HepG2 (cell line): Measurements from ENCODE around the gene CTDP1. TPM values are rescaled to one million over a fixed set of nuclear protein-coding genes. Genes with fewer than 3 reads are reported as not detected.

Source experiments
- ATAC-seq: fragments of 200-7000 bp; cut with Tn5 transposase; 3 replicates; pipeline ENCODE4 v1.9.1; 2020; ENCODE audit warnings: mild to moderate bottlenecking, moderate library complexity
- BruUV-seq: library from RNA; stranded (reverse); fragments of 400-500 nt; replicated peaks from 2 replicates; lab custom pipeline; 2021; lab: Mats Ljungman, UMichigan
- CTCF ChIA-PET: fragments of 300-600 bp; formaldehyde crosslinking; extraction: SDS; loops from one replicate; lab custom pipeline; 2021; ENCODE audit warnings: low total read pairs, inconsistent platforms, low intra/inter-chr PET ratio; lab: Yijun Ruan, JAX
- POLR2A ChIA-PET: fragments of 350-600 bp; sonication (Branson Sonifier 250); formaldehyde crosslinking; loops from one replicate; lab custom pipeline; 2020; ENCODE audit warnings: antibody characterized with exemption, inconsistent platforms; lab: Yijun Ruan, JAX
- DNase-seq: peaks from one replicate; pipeline ENCODE4 v3.0.0-alpha.2; 2015; ENCODE audit warnings: low spot score
- FAIRE-seq: peaks from 3 replicates; lab custom pipeline; 2011; peaks lifted over from hg19 to GRCh38; lab: Jason Lieb, UNC
- H2AFZ ChIP-seq: one replicate; pipeline ENCODE4 v1.6.1; 2011; ENCODE audit warnings: low read length, inconsistent platforms
- H3K27ac ChIP-seq: fragments of 300-600 bp; 3 replicates; pipeline ENCODE4 v1.8.0; 2011; ENCODE audit warnings: mixed run types, mild to moderate bottlenecking, mixed read lengths, low read length, inconsistent platforms; ENCODE audit not compliant: insufficient read depth; ENCODE audit errors: extremely low read length
- H3K27me3 ChIP-seq, 2 experiments: fragments of 200-600 bp in 1 of 2; 2 replicates in 1 of 2; 3 replicates in 1 of 2; pipeline versions ENCODE4 v1.6.0 to v1.8.0; 2011; ENCODE audit warnings: low read length in 2 of 2, mild to moderate bottlenecking in 2 of 2, moderate library complexity in 2 of 2, inconsistent platforms in 1 of 2; ENCODE audit not compliant: insufficient read depth in 2 of 2, control insufficient read depth in 1 of 2
- H3K36me3 ChIP-seq, 2 experiments: fragments of 200-600 bp in 1 of 2; replicated peaks in 1 of 2; 2 replicates in 1 of 2; 3 replicates in 1 of 2; pipeline versions ENCODE4 v1.5.1 to v1.8.0; 2011; ENCODE audit warnings: low read length in 2 of 2, inconsistent platforms in 1 of 2; ENCODE audit not compliant: insufficient read depth in 2 of 2, control insufficient read depth in 1 of 2
- H3K4me1 ChIP-seq: 2 replicates; pipeline ENCODE4 v1.5.1; 2012; ENCODE audit warnings: low read length, inconsistent platforms; ENCODE audit not compliant: insufficient read depth
- H3K4me2 ChIP-seq: 2 replicates; pipeline ENCODE4 v1.6.0; 2011; ENCODE audit warnings: low read depth, low read length, inconsistent platforms
- H3K4me3 ChIP-seq, 3 experiments: fragments of 200-600 bp in 1 of 3; sonication (generic), shearing (Covaris generic) in 1 of 3; replicated peaks in 1 of 3; 2 replicates each; pipeline ENCODE4 v1.5.1; 2011 to 2016; ENCODE audit warnings: low read length in 3 of 3, inconsistent platforms in 2 of 3, low read depth in 2 of 3, mild to moderate bottlenecking in 2 of 3, control low read depth in 1 of 3, mixed read lengths in 1 of 3; ENCODE audit not compliant: insufficient read depth in 1 of 3
- H3K79me2 ChIP-seq: one replicate; pipeline ENCODE4 v1.6.1; 2011; ENCODE audit warnings: low read length, inconsistent platforms; ENCODE audit not compliant: insufficient read depth
- H3K9ac ChIP-seq: 2 replicates; pipeline ENCODE4 v1.6.0; 2011; ENCODE audit warnings: mild to moderate bottlenecking, low read depth, low read length, inconsistent platforms; ENCODE audit not compliant: insufficient read depth
- H3K9me3 ChIP-seq: 2 replicates; pipeline ENCODE4 v1.5.1; 2012; ENCODE audit warnings: mild to moderate bottlenecking, low read length
- H4K20me1 ChIP-seq: 2 replicates; pipeline ENCODE4 v1.6.0; 2011; ENCODE audit warnings: inconsistent platforms, mild to moderate bottlenecking, low read length, moderate library complexity; ENCODE audit not compliant: insufficient read depth
- AHDC1 ChIP-seq: sonication (generic); formaldehyde crosslinking; IDR thresholded peaks from 2 replicates; pipeline ENCODE4 v1.5.1; 2020; ENCODE audit warnings: mild to moderate bottlenecking, missing genetic modification reagents, borderline replicate concordance
- SIX1 ChIP-seq: sonication (generic); formaldehyde crosslinking; IDR thresholded peaks from 2 replicates; pipeline ENCODE4 v1.4.0; 2020; ENCODE audit warnings: missing genetic modification reagents, borderline replicate concordance
- ZNF629 ChIP-seq: sonication (generic); formaldehyde crosslinking; conservative IDR thresholded peaks from 2 replicates; pipeline ENCODE4 v1.5.0; 2020; ENCODE audit warnings: missing genetic modification reagents
- ZNF816 ChIP-seq: sonication (generic); formaldehyde crosslinking; IDR thresholded peaks from 2 replicates; pipeline ENCODE4 v1.8.0; 2022; ENCODE audit warnings: missing genetic modification reagents, mild to moderate bottlenecking, borderline replicate concordance
- WGBS: methylation state at CpG from one replicate; pipeline ENCODE4 v1.1.6; 2017; ENCODE audit warnings: low lambda C conversion rate; 5-methylcytosine and 5-hydroxymethylcytosine counted together
- in situ Hi-C: cut with HindIII; loops from 2 replicates; pipeline ENCODE4 v1.10.0; 2017; ENCODE audit warnings: low pct_unique_long_range_greater_than_20kb; ENCODE audit not compliant: extremely low pct_ligation_motif_present
- intact Hi-C: fragments of 100-400 bp; cut with micrococcal nuclease; formaldehyde crosslinking; loops from one replicate; pipeline ENCODE4 v1.10.0; 2022; ENCODE audit not compliant: unreplicated experiment
- polyA plus RNA-seq, 8 experiments: library from polyadenylated mRNA; depleted of rRNA in 3 of 8; stranded (reverse) in 7 of 8; unstranded in 1 of 8; fragments of >200 nt; fragmentation: Illumina TruSeq in 4 of 8; extraction: Trizol in 4 of 8; gene quantifications; 2 replicates each; pipeline versions ENCODE4 v1.2.1 to v1.2.3, GENCODE V29; 2011 to 2016; ENCODE audit warnings: low read depth in 4 of 8, missing spikeins in 1 of 8, mixed read lengths in 1 of 8; ENCODE audit not compliant: insufficient read depth in 1 of 8
- total RNA-seq, 5 experiments: library from RNA; depleted of rRNA; stranded (reverse); fragments of >200 nt; fragmentation: Illumina TruSeq; extraction: Trizol; gene quantifications; 2 replicates each; pipeline ENCODE4 v1.2.3, GENCODE V29; 2016; ENCODE audit warnings: low read depth in 1 of 5

CTDP1 gene
- total and polyA plus RNA-seq, 2 of the 13 experiments (the other 11 are each of a cell fraction or from before 2014, with no cell fraction given), result 6.9 to 11.0 TPM

- ChIA-PET POLR2A (no interaction called here), CTCF (no interaction called here)
- WGBS, result 92% methylated on average over 20 of the region's 21 CpGs
- DNase-seq (no peak), ATAC-seq (no peak), FAIRE-seq (no peak)
- H3K4me1 ChIP-seq, result no peaks in the 10 kb centered on the region
- no peak overlapping the region for H3K4me3 ChIP-seq
- intact Hi-C loops, result no loop called here
- no peaks in the 10 kb centered on the region for H3K9me3 ChIP-seq
- H3K9ac ChIP-seq, result no peak overlapping the region
- H3K27me3 ChIP-seq, result no peaks in the 10 kb centered on the region; a peak in 1 of 5 replicates
- H3K4me2 ChIP-seq, result no peak overlapping the region
- H3K27ac ChIP-seq, result no peak overlapping the region
- peaks cover 9 to 43% of the 10 kb centered on the region in 2 experiments; a peak in 3 of 5 replicates for H3K36me3 ChIP-seq
- no peak overlapping the region for H2AFZ ChIP-seq
- H3K79me2 ChIP-seq, result no peaks in the 10 kb centered on the region
- no TSS peak for BruUV-seq
- no peak for TF ChIP-seq ZNF816 (CRISPR knock-in tag)
- TF ChIP-seq SIX1, result no peak
- no peak for TF ChIP-seq ZNF629 (CRISPR knock-in tag)
- no peak for TF ChIP-seq AHDC1 (CRISPR knock-in tag)
- in situ Hi-C loops, result no loop called here
- no peaks in the 10 kb centered on the region for H4K20me1 ChIP-seq
Observed at GRCh38 chr18:79738581-79739439, 59.2 kb downstream of the CTDP1 start.
